Fibroblast of the conjunctiva (primary cell): ENCODE results near the gene MACROH2A1.
A peak's percentile ranks its signal among the peaks of the same experiment; 100 is the strongest.
"Not testable (repeated sequence)": the region's sequence is repeated elsewhere in the genome, so short reads cannot be mapped to it uniquely, and the experiment has no call there.

Experiments
- DNase-seq: peaks from one replicate; pipeline ENCODE4 v3.0.0-alpha.2; 2010; ENCODE audit warnings: low read depth

The MACROH2A1 gene

DNA sequence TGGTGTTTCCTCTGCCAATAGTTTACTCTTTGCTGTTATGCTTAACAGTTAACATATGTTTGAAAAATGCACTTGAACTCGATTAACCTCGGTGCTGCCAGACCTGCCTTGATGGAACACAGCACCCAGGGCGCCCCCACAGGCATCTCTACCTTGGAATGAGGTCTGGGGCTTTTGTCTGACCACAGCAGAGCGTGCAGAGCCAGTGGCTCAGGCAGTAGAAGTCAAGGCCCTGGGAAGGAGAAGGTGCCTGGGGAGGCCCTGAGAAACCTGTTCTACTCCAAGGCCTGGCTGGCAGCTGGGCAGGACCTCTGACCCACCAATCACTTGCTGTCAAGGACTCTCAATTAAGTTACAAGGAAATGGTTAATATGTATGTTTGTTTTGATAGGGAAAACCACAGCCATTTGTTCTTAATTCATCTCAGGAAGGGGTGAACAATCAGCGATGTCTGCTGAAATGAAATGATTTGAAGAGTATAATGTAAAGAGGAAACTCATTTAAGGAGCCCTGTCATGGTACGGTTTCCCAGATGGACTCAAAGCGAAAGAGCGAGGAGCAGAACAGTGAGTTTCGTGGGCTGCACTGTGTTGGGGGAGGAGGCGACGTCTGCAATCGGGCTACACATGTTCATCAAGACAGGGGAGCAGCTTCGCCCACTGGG, 21.9 kb downstream of the MACROH2A1 start:
- no peak for DNase-seq

DNA sequence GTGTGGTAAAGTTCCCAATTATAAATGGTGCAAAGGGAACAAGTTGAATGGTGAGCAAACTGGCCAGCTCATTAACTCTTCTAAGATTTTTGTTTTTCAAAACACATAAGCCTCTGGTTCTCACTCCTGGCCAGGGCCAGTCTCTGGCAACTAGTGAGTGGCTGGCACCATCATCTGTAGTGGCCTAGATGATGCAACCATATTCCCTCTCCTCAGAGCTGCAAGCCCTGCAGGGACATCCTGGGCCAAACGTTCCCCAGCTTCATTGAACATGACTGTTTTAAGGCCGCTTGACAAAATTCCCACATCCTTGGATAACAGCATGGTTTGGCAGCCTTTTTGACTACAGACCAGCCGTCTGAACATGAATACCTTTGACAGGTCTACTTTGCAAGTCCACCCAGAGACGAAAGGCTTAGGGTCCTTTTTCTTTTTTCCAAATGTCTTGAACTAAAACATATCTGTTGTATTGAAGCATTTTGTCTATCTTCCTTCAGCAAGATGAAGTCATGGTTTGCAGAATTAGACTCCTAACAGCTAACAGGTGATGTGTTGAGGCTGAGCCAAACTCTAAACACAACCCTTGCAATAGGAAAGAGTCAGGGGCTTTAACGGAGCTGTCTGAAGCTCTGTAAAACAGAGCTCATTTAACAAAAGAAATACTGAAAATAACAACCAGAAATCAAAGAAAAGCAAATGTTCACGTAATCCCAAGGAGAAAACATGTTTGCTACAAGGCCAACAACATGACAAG, 23.8 kb downstream of the MACROH2A1 start:
- DNase-seq, result no peak

DNA sequence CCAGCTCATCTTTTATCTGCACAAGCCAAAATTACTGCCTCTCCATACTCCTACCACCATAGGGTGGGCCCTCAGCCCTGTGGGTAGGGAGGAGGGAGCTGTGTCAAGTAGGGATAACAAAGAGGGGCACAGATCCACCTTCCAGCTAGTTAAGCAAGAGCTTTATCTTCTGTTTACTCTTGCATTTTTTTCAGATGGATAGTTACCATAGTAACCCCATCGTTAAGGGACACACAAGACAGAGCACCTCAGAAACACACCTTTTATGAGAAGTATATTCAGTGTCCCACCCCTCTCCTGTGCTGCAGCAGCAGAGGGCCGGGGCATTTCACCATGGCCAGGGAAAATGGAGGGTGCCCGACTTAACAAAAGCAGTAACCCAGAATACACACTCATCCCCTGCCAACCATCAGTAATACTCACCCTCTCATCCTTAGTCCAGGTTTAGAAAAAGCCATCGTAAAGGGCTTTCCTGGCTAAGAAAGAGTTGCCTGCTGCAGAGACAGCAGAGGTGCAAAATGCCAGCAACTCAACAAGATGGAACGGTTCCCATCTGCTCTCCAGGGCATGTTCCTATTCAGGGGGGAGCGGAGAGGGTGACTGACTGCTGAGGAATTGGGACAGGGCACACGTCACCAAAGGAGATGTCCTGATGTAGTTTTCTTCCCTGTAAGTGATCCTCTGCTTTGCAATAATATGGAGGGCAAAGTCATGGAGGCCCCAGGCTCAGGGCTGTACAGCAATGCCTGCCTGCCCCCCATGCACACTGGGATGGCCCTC, 25.1 kb downstream of the MACROH2A1 start:
- no peak for DNase-seq

DNA sequence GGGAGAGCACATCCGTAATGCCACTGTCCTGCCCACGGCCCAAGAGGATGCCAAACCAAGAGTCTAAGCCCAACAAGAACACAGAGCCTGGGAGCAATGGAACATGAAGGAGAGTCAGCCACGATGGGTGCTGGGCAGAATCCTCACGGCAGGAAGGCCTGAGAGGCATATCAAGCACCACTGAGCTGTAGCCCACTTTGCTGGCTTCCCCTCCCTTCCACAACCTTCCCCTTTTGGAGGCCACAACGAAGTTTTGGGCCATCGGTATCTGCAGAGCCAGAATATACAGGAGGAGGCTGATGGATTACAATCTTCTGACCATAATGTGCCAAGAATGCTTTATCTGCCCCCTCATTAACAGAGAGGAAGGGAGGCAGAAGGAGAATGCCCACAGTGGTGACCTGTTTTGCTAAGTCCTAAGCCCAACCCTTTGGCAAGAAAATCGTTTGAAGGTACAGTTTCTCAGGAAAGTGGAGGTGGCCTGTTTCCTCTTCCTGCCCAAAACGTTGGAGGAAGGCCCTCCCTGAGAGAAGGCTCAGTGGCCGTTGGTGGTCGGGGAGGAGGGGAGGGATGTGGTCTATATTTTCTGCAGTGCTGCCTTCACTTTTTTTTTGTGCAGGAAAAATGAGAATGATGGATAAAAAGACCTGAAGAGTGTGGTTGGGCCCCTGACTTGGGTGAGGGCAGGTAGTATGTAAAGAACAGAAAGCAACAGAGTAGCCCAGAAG, 26.2 kb downstream of the MACROH2A1 start:
- DNase-seq, result no peak

DNA sequence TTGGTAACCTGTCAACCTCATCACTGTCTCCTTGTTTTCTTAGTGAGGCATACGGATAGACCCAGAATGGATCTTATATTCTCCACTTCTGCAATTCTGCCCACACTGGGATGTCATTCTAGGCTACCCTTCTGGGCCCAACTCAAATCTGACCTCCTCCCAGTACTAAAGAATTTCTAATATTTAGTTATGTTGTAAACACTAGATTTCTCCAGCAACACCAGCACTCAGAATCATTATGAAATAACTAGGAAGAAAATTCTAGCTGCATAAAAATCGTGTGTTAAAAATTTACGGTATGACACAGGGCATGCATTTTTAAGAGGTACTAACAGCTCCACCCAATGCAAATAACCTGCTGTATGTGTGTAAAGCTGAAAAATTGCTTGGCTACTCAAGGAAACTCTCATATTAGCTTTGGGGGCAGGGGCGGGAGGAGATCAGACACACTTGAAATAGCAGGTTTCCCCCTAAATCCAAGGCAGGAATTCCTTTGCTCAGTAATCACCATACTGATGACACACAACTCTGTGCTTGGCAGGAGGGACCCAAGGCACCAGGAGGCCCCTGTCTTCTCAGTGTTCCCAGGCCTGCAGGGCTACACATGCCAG, 27.3 kb downstream of the MACROH2A1 start:
- no peak for DNase-seq

GRCh38 chr5:135369952-135370351, 29.1 kb downstream of the MACROH2A1 start:
- DNase-seq, result no peak

- no peak for DNase-seq
These were observed 31.5 kb downstream of the MACROH2A1 start for GRCh38 chr5:135367554-135367953.

DNA sequence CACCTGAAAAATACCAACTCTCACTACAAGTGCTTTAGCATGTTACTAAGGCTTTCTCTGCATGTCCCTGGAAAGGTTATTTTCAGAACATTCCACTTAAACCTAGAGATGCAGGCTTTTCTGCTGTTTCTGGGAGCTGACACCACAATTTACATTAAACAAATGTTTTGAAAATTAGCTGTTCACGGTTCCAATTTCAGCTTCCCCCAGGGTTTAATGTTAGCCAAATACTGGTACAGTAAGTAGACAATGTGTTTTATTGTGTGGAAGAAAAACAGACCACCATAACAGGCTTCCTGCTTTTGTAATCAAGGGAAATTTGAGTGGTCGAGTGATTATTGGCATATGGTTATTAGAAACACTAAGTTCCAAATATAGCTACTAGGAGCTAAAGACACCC, 32.0 kb downstream of the MACROH2A1 start:
- no peak for DNase-seq

DNA sequence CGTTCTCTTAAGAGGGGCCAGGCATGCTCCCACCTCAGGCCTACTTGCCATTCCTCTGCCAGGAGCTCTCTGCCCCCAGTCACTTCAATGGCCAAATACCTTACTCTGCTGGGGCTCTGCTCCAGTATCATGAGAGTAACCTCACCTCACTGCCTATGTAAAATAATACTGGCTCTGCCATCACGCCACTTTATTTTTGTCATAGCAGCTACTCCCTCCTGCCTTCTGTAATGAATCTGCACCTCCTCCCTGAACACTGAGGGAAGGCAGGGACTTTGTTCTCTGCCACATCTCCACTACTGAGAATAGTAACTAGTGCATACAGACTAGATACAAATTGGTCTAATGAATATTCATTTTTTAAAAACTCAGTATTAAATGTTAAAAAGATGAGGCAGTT, 33.8 kb downstream of the MACROH2A1 start:
- DNase-seq, result no peak

- no peak for DNase-seq
These were observed 34.4 kb downstream of the MACROH2A1 start for GRCh38 chr5:135364421-135365262.

DNA sequence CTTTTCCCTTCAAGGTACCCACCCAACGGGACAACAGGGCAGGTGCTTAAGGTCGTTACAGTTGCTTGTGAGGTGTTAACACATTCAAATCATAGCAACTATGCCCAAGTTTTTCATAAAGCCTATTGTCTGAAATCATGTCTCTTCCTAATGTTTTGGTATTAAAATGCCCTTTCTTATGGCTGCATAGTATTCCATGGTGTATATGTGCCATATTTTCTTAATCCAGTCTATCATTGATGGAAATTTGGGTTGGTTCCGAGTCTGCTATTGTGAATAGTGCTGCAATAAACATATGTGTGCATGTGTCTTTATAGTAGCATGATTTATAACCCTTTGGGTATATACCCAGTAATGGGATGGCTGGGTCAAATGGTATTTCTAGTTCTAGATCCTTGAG, 35.7 kb downstream of the MACROH2A1 start:
- DNase-seq, result not testable (repeated sequence)

GRCh38 chr5:135362102-135362501, 36.9 kb downstream of the MACROH2A1 start:
- no peak for DNase-seq

DNA sequence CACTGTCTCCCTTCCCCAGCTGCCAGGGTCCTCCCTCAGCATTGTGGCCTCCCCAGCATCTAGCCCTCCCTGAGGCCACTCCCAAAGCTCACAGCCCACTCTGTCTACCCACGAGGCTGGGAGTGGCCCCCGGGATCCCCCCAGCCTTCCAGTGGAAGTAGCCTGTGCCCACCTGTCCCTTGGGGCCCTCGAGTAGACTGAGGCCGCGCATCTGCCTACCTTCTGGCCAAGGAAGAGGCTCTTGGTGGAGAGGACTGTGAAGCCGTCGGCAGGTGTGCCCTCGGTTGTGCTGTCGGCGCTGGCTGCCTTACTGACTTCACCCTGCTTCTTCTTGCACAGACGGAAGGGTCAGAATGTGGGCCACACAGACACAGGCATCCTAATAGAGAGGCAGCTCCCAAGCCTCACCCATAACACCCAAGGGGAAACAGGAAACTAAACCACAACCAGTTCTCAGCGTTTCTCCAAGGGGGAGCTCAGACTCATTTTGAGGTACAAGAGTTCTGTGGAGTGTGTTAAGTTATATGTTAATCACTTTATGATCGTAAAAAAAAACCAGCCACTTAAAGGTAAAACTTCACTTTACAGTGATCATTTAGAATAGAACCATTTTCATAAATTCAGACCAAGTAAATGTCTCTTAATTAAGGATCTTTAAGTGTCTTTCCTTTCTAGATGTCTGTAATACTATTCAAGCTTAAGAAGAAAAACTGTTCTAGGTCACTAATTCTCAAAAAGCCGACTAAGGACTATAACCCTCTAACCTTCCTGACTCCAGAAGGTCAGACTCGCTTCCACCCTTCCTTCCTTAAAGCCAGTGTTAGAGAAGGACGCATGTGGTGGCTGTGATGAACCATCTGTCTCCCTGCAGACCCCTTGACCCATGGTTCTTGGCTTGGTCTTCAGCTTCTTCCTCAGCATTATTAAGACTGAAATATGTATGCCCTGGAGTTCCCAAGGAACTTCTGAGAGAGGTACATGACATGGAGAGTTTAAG, 38.5 kb downstream of the MACROH2A1 start:
- no peak for DNase-seq

DNA sequence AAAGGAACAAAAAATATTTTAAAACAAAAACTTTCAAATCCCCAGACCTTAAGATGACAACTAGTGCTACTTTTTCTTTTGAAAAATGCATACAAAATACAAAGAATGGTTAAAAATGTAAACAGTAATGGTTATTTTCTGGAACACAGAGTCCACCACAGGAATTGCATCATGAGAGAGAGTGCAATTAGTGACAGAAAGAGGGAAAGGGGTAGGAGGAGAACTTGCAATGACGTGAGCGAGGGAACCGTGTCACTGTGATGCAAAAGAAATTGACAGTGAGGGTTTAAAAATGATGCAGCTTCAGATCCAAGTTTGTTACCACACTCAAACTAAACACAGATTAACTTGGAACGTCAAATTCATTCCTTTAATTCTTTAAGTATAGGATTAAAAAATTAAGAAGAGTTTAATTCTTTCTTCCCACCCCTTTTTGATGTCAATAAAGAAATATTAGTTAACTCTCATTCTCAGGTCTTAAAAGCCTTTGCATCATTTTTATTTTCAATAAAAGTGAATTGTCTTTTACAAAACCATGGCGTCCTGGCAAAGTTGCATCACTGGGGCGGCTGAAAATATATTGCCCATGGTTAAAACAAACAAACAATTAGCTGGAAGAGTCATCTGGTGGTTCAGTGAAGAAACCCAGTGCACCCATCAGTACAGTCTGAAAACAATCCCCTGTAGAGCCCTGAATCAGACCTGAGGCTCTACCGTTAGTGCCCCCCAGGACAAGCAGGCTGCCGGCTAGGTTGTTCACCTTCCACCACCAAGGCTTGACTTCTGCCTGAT, 39.5 kb downstream of the MACROH2A1 start:
- DNase-seq, result no peak

DNA sequence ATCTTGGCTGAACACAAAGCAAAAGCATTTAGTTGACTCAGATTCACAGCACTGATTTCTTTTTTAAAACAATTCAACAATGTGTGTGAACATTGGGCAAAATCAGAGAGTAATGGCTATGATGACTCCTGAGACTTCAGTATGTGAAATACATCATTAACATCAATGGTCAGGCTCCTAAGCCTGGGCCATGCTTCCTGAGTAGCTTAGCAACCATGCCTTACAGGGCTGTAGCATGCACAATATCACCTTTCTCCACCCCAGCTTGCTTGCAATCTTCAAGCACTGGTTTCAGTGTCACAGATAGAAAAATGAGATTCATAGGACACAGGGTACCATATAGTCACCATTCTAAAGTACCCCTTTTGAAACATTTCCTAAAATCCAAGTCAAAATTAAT, 41.3 kb downstream of the MACROH2A1 start:
- no peak for DNase-seq

DNA sequence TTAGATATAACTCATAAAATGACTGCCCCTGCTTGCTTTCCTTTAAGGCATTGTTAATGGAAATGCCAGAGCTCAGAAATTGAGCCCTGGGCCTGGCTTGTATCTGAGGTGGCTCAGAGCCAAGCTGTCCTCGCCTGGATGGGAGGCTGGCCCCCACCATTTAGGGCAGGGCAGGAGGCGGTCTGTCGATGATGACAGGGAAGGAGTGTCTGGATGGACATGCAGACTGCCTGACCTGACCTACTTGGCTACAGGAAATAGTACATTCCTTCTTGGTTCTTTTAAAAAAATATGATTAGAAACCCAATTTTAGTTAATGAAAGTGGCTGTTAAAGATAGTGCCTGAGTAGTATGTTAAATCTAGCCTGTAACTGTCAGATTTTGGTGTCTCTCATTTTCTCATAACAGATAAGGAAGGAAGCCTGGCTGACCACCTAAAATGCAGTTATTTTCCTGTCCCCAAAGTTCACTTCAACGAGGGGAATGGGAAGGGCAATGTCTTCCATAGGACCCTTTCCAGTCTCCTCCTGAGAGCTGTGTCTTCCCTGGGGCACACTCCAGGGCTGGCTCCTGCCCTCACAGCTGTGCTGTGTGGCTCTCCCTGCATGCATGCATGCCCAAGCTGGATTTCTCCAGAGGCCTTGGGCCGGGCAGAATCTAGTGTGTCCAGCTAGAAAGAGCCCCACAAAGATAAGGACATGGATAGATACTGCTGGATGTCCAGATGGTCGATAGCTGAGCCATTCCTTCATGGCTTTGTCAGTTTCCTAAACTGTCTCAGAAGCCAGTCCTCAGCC, 42.3 kb downstream of the MACROH2A1 start:
- peak; percentile 78 for DNase-seq

DNA sequence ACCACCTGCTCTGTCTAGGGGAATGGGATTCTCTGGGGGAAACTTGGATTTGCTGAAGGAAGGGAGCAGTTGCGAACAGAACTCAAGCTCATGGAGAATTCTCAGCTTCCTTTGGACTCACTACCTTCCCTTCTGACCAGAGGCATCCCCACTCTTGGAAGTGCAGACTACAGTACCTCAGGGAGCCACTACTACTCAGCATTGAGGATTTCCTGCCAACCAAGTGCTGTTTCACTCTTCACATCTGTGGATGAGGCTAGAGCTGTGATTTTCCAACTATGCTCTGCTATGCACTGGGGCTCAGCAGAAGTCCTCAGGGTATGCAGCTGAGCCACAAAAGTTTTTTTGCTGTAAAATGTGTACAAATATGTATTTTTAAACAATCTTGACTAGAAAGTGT, 43.9 kb downstream of the MACROH2A1 start:
- no peak for DNase-seq
